ENCODE measurements around the gene DPH3. TPM values are rescaled to one million over a fixed set of nuclear protein-coding genes. Genes with fewer than 3 reads are reported as not detected.

Gene DPH3
- total and polyA plus RNA-seq, 10 of the 15 experiments (the other 5 are each of a cell fraction or from before 2014, with no cell fraction given) = 10.8 to 71.8 (median 23.4) TPM

GRCh38 chr3:16236856-16237393 is 27.8 kb downstream of the DPH3 start:
- no peaks in the 10 kb centered on the region for H4K20me1 ChIP-seq (ENCODE audit: control insufficient read depth, insufficient read depth)
- WGBS (ENCODE audit: insufficient coverage, insufficient replicate concordance, low lambda C conversion rate, missing lambda C conversion rate) = 67% methylated on average over 3 of the region's 3 CpGs
- FAIRE-seq = no peak
- no peak for TF ChIP-seq SREBF1 (IDR thresholded peaks at IDR 0.05; ENCODE audit: low read length)
- no peak for TF ChIP-seq TCF12 (IDR thresholded peaks at IDR 0.05; ENCODE audit: low read depth, low read length)
- TF ChIP-seq SUPT20H (IDR thresholded peaks at IDR 0.05; ENCODE audit: borderline replicate concordance, control insufficient read depth, low read depth, low read length) = no peak
- no peak for TF ChIP-seq CHD4 (IDR thresholded peaks at IDR 0.05)
- TF ChIP-seq, protein P1, sequence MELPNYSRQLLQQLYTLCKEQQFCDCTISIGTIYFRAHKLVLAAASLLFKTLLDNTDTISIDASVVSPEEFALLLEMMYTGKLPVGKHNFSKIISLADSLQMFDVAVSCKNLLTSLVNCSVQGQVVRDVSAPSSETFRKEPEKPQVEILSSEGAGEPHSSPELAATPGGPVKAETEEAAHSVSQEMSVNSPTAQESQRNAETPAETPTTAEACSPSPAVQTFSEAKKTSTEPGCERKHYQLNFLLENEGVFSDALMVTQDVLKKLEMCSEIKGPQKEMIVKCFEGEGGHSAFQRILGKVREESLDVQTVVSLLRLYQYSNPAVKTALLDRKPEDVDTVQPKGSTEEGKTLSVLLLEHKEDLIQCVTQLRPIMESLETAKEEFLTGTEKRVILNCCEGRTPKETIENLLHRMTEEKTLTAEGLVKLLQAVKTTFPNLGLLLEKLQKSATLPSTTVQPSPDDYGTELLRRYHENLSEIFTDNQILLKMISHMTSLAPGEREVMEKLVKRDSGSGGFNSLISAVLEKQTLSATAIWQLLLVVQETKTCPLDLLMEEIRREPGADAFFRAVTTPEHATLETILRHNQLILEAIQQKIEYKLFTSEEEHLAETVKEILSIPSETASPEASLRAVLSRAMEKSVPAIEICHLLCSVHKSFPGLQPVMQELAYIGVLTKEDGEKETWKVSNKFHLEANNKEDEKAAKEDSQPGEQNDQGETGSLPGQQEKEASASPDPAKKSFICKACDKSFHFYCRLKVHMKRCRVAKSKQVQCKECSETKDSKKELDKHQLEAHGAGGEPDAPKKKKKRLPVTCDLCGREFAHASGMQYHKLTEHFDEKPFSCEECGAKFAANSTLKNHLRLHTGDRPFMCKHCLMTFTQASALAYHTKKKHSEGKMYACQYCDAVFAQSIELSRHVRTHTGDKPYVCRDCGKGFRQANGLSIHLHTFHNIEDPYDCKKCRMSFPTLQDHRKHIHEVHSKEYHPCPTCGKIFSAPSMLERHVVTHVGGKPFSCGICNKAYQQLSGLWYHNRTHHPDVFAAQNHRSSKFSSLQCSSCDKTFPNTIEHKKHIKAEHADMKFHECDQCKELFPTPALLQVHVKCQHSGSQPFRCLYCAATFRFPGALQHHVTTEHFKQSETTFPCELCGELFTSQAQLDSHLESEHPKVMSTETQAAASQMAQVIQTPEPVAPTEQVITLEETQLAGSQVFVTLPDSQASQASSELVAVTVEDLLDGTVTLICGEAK (IDR thresholded peaks at IDR 0.05; ENCODE audit: borderline replicate concordance) = no peak
- no peak for TF ChIP-seq RBBP5 (conservative IDR thresholded peaks at IDR 0.05)
- no peak for TF ChIP-seq NFYB (IDR thresholded peaks at IDR 0.05; ENCODE audit: insufficient read depth, low read depth, low read length)
- no peak for TF ChIP-seq SRF (IDR thresholded peaks at IDR 0.05; ENCODE audit: low read depth in 2 of 2, low read length in 2 of 2)
- TF ChIP-seq MAX (IDR thresholded peaks at IDR 0.05; ENCODE audit: low read depth, low read length) = no peak
- TF ChIP-seq SMC3 (IDR thresholded peaks at IDR 0.05; ENCODE audit: borderline replicate concordance, low read length) = no peak
- TF ChIP-seq, protein P2, sequence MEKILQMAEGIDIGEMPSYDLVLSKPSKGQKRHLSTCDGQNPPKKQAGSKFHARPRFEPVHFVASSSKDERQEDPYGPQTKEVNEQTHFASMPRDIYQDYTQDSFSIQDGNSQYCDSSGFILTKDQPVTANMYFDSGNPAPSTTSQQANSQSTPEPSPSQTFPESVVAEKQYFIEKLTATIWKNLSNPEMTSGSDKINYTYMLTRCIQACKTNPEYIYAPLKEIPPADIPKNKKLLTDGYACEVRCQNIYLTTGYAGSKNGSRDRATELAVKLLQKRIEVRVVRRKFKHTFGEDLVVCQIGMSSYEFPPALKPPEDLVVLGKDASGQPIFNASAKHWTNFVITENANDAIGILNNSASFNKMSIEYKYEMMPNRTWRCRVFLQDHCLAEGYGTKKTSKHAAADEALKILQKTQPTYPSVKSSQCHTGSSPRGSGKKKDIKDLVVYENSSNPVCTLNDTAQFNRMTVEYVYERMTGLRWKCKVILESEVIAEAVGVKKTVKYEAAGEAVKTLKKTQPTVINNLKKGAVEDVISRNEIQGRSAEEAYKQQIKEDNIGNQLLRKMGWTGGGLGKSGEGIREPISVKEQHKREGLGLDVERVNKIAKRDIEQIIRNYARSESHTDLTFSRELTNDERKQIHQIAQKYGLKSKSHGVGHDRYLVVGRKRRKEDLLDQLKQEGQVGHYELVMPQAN (conservative IDR thresholded peaks at IDR 0.05) = no peak
- no peak for TF ChIP-seq ZSCAN29 (IDR thresholded peaks at IDR 0.05)
- TF ChIP-seq E4F1 (IDR thresholded peaks at IDR 0.05; ENCODE audit: borderline replicate concordance, partially characterized antibody) = no peak
- H3K4me2 ChIP-seq (ENCODE audit: control insufficient read depth, insufficient read depth) = no peak overlapping the region
- H2AFZ ChIP-seq (ENCODE audit: control insufficient read depth, low read depth, low read length) = no peak overlapping the region
- no peak overlapping the region for H3K27ac ChIP-seq (ENCODE audit: control insufficient read depth, insufficient read depth)
- DNase-seq (ENCODE audit: low read depth, low spot score) = no peak
- no peaks in the 10 kb centered on the region for H3K36me3 ChIP-seq (ENCODE audit: control insufficient read depth in 2 of 2, insufficient read depth in 2 of 2, low read length in 1 of 2)
- POLR2A ChIA-PET = no interaction called here
- RAD21 ChIA-PET (ENCODE audit: unreplicated experiment) = no interaction called here
- no peak overlapping the region for H3K9ac ChIP-seq (ENCODE audit: control insufficient read depth, insufficient read depth, low read length)
- no peak overlapping the region for H3K4me3 ChIP-seq
- no peaks in the 10 kb centered on the region for H3K9me3 ChIP-seq (replicated peaks; ENCODE audit: control insufficient read depth, insufficient read depth, low read length)
- peaks cover 0 to 2% of the 10 kb centered on the region in 2 experiments; a peak in 1 of 4 replicates for H3K27me3 ChIP-seq (replicated peaks in 1 of 2; ENCODE audit: control insufficient read depth in 2 of 2, insufficient read depth in 2 of 2, low read length in 1 of 2)
- BruUV-seq (replicated peaks) = no TSS peak
- in situ Hi-C loops (cut with MboI) (no loop called here), intact Hi-C loops (cut with micrococcal nuclease; ENCODE audit: unreplicated experiment) (no loop called here)
- no peak for ATAC-seq
- H3K79me2 ChIP-seq (ENCODE audit: control insufficient read depth, insufficient read depth, low read length) = no peaks in the 10 kb centered on the region
- SMC1A ChIA-PET (ENCODE audit: uncharacterized antibody, unreplicated experiment) = interaction anchor here (0.6 to 0.7 kb wide), 2 partner anchors 9 to 1773 kb away, joined by 3 to 4 read pairs; no protein-coding TSS in a partner anchor
- CTCF ChIA-PET = interaction anchor here (1.4 kb wide), 1 partner anchor 402 kb away, joined by 3 read pairs; no protein-coding TSS in a partner anchor
- H3K4me1 ChIP-seq (ENCODE audit: control insufficient read depth, insufficient read depth, low read length) = no peaks in the 10 kb centered on the region

Data from GM12878 (cell line).